GM21367 (cell line): ENCODE measurements around the gene ZNF205.

Source experiments
- ATAC-seq: cut with Tn5 transposase; IDR thresholded peaks from one replicate; pipeline ENCODE4 v1.9.1; 2021; ENCODE audit not compliant: unreplicated experiment

ZNF205 gene

DNA sequence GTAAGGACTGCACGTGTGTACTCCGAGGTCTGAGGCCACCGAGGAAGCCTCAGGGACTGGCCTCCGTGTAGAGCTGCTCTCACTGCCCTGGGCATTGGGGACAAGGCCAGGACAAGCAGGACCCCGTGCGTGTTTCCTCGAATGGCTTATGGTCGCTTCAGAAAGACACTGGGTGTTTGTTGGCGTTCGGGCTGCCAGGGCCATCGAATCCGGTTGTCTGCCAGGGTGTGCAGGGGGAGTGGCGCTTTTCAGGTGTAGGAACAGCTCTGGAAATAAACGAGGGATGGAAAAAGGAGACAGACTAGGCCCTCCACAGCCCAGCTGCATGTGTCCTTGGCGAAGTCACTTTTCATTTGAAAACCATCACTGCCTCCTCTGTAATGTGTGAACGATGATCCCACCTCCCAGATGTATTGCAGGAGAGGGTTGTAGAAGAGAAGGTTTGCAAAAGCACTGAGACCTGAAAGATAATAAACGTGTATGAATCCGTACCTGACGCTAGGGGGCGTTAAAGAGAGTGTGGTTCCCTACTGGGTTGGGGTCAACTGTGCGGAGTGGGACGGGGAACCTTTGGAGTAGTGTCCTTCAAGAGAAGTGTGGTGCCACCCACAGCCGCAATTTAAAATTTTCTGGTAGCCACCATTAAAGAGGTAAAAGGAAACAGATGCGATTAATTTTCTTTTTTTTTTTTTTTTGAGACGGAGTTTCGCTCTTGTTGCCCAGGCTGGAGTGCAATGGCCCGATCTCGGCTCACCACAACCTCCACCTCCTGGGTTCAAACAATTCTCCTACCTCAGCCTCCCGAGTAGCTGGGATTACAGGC is 11.2 kb upstream of the ZNF205 start:
- ATAC-seq = no peak

DNA sequence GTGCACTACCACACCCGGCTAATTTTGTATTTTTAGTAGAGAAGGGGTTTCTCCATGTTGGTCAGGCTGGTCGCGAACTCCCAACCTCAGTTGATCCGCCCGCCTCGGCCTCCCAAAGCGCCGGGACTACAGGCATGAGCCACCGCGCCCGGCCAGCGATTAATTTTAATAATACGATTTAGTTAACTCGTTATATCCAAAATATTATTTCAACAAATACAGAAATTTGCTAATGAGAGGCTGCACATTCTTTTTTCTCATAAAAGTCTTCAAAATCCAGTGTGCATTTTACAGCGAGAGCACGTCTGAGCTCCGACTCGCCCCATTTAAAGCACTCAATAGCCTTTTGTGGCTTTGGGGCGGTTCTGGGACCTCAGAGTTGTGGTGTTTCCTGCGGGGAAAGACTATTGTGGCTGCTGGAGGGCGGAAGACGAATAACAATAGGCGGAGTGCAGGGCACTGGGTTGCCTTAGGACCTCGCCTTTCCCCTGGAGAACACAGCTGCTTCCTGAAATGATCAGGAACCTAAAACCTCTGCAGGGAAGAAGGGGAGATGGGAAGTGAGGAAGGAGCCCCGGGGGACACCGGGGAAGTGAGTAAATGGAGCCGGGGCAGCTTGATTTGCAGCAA is 10.4 kb upstream of the ZNF205 start:
- no peak for ATAC-seq

DNA sequence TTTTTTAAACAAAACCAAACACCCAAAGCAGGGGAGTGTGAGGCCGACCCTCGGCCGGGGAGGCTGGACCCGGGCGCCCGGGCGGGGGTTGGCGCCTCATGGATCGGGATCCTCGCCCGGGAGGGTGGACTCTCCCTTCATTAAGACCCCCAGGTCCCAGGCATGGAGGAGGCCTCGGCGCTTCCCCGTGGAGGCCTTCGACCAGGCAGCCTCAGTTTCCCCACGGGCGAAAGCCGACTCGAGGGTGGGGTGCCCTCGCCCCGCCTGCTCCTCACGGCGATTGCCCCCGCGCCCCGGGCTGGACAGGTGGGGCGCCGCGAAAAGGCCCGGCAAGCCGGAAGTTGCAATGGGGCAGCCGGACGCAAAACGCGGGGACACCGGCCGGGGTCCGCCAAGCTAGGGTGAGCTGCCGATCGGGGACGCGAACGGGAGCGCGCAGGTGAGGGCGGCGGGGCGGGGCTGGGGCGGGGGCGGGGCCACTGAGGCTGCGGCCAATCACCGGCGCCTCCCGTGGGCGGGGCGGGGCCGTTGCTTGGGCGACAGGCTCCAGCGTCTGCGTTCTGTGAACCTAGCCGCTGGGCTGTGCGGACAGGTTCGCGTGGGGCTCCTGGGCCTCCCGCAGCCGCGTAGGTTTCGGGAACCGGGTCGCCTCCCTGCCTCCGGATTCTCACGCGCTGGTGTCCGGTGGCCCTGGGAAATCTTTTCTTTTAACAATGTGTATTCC is 6.0 kb upstream of the ZNF205 start:
- ATAC-seq = no peak

DNA sequence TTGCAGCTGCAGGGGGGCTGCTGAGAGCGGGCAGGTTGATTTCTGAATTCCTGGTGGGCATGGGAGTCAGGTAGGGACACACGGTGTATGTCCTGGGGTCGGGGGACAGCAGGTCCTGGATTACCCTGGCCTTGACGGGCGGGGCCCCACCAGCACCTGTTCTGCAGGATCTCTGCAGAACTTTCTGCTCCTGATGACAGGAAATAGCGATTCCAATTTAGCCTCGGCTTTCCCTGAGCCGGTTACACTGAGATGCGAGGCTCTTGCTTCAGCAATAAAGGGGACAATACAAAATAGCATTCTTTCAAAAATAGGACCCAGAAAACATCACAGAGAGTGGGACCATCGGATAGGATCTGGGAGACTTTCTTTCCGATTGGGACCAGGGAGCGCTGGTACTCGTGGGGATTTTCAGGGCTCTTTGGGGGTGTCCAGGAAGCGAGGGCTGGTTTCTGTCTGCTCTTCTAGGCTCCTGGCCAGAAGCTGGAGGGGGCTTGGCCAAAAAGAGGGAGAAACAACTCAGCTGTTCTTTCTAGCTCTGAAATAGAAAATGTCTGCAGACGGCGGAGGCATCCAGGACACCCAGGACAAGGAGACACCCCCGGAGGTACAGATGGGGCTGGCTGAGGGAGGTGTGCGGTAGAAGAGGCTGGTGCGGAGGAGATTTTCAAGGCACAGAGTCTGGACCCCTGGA is 642 bp downstream of the ZNF205 start:
- no peak for ATAC-seq

DNA sequence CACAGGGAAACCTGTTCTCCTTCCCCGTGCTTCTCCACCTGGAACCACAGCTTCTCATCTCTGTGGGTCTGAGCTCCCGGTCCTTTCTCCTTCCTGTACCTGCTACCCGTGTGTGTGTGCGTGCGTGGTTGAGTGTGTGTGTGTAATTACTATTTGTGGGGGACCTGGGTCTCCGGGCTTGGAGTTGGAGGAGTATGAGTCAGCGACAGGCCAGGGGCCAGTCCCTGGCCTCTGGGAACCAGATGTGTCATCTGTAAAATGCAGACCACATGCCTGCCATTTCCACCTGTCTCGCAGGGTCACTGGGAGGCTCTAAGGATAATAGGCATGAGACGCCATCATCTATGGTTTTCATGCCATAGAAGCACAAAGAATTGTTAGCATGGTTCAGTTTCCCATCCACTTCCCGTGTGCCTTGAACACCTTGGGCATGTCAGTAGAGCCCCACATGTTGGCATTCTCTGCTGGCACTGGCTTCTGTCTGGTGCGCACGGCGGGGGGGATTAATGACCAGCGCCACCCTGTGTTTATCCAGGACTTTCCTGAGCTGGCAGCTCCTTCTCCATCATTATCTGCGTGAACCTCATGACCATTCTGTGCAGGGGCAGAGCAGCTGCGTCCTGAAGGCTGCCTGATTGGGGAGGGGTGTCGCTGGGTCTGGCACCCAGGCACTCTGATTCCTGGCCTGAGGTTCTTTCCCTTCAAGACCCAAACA is 1.5 kb downstream of the ZNF205 start:
- ATAC-seq = no peak

DNA sequence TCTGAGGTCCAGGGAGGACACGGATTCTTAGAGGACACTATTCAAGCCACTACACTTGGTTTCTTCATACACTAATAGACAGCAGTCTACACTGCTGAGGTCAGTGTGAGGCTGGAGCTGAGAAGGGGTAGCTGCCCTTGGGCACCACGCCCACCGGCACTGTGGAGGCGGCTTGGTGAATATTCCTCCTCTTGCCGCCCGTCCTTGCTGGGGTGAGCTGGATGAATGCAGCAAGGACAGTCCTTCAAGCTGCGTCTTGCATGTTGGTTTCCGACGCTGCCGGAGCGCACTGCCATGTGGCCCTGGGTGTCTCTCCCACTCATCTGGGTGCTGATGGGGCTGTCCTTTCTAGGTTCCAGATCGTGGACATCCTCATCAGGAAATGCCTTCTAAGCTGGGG is 2.6 kb downstream of the ZNF205 start:
- ATAC-seq = no peak

DNA sequence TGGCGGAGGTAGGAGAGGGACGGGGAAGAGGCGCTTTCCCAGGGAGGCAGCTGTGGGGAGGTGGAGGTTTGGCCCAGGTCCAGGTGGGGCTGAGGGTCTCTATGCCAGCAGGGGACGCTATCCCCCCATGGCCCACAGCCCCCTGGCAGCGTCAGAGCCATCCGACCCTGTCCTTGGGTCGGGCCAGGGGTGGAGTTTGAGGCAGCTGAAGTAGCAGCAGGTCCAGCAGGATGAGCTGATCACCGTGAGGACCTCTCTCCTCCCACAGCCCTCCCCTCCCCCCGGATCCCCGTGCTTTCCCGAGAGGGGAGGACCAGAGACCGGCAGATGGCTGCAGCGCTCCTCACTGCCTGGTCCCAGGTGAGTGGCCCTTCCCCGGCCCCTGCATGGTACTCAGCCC is 3.2 kb downstream of the ZNF205 start:
- ATAC-seq = no peak

DNA sequence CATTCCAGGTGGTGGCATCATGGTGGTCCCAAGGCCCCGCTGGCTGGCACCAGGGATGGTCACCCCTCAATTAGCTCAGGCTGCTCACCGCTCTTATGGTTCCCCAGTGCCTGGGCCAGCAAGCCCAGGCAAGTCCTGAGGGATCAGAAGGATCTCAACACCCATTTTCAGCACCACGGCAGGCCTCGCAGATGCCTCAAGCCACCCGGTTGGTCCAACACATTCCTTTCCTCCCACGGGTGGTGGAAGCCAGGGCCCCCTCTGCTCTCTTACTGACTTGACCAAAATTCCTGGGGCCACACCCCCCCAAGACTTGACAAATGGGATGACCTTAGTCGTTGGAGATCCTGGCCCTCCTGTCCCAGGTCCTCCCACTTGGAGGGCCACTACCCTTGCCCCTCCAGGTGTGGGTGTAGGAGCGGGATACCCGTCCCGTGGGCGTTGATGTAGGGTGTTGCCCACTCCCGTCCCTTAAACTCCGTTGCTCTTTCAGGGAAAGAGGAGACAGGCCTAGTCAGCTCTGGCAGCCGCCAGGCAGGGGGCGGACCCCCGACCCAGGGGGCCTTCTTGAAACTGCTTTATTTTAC is 5.9 kb downstream of the ZNF205 start:
- no peak for ATAC-seq

DNA sequence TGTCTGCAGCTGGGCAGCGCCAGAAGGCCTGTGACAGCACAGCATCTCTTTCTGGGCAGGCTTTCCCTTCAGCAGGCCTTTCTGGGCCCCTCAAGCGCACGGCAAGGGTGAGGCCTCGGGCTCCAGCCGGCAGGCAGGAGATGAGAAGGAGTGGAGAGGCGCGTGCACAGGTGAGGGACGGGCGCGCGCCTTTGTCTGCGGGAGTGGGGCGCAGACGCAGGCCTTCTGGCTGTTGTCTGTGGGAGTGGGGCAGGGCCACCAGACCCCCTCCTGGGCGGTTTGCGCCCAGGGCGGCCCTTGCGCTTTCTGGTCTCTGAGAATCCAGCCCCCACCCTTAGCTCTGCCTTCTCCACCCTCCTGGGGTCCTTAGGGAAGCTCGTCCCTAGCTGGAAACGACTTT is 6.5 kb downstream of the ZNF205 start:
- ATAC-seq = no peak

DNA sequence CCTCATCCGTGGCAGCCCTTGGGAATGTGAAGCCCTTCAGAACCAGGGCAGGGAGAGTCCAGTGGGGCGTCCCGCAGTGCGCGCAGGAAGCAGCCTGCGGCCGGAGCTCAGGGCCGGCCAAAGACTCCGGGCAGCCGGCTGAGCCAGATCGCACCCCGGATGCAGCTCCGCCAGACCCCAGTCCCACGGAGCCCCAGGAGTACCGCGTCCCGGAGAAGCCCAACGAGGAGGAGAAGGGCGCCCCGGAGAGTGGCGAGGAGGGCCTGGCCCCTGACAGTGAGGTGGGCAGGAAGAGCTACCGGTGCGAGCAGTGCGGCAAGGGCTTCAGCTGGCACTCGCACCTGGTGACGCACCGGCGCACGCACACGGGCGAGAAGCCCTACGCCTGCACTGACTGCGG is 6.9 kb downstream of the ZNF205 start:
- ATAC-seq = no peak

DNA sequence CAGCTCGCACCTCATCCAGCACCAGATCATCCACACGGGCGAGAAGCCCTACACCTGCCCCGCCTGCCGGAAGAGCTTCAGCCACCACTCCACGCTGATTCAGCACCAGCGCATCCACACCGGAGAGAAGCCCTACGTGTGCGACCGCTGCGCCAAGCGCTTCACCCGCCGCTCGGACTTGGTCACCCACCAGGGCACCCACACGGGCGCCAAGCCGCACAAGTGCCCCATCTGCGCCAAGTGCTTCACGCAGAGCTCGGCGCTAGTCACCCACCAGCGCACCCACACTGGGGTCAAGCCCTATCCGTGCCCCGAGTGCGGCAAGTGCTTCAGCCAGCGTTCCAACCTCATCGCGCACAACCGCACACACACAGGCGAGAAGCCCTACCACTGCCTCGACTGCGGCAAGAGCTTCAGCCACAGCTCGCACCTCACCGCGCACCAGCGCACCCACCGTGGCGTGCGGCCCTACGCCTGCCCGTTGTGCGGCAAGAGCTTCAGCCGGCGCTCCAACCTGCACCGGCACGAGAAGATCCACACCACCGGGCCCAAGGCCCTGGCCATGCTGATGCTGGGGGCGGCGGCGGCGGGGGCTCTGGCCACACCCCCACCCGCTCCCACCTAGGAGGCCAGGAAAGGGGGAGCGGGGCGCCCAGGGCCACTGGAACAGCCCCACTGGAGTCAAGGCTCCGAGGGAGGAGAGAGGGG is 7.5 kb downstream of the ZNF205 start:
- no peak for ATAC-seq

DNA sequence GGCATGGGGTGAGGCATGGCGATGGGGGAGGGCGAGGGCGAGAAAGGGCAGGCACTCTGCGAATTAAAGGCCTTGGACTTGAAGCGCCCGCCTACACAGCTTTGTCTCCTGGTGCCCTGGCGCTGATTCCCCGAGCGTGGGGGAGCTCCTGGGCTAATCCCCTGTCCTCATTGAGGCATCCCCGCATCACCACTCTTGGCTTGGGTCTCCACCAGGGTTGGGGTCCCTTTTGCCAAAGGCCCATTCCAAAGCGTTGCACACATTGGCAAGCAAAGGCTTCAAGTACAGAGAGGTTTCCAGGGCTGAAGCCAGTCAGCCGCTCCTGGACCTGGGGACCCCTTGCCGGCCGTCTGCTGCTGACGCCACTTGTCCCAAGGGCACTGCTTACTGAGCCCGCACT is 8.0 kb downstream of the ZNF205 start:
- ATAC-seq = no peak

DNA sequence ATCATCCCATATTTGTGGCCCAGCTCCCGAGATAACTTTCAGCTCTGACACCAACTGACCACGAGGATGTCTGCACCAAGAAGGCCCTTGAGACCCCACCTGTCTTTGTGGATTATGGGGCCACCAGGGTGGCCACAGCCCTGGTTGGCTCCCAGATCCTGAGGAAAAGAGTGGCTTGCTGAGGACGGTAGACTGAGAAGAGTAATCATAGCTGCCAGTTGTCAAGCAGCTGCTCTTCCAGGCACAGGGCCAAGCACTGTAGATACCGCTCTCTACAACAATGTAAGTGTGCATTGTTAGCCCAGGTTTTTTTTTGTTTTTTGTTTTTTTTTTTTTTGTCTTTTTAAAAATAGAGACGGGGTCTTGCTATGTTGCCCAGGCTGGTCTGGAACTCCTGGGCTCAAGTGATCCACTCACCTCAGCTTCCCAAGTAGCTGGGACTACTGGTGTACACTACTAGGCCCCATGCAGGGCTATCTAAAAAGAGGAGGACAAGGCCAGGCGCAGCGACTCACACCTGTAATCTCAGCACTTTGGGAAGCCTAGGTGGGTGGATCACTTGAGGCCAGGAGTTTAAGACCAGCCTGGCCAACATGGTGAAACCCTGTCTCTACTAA is 9.6 kb downstream of the ZNF205 start:
- no peak for ATAC-seq

DNA sequence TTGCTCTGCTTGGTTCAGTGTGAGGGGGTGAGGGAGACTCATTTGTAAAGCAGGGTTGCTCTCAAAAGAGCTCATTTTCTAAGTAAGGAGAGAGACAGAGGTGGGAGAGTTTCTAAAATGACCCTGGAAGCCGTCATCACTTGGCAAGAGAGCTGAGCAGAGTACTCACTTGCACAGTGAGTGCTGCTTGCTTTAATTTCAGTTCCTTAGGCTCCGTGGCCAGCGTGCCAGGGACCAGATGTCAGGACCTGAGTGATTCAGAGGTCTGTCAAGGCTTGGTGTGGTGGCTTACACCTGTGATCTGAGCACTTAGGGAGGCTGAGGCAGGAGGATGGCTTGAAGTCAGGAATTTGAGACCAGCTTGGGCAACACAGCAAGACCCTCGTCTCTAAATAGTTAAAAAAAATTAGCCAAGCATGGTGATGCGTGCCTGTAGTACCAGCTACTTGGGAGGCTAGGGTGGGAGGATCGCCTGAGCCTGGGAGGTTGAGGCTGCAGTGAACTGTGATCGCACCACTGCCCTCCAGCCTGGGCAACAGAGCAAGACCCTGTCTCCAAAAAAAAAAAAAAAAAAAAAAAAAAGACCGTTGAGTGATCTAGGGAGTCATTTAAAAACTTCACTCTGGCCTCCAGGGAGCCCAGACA is 10.7 kb downstream of the ZNF205 start:
- ATAC-seq = no peak

DNA sequence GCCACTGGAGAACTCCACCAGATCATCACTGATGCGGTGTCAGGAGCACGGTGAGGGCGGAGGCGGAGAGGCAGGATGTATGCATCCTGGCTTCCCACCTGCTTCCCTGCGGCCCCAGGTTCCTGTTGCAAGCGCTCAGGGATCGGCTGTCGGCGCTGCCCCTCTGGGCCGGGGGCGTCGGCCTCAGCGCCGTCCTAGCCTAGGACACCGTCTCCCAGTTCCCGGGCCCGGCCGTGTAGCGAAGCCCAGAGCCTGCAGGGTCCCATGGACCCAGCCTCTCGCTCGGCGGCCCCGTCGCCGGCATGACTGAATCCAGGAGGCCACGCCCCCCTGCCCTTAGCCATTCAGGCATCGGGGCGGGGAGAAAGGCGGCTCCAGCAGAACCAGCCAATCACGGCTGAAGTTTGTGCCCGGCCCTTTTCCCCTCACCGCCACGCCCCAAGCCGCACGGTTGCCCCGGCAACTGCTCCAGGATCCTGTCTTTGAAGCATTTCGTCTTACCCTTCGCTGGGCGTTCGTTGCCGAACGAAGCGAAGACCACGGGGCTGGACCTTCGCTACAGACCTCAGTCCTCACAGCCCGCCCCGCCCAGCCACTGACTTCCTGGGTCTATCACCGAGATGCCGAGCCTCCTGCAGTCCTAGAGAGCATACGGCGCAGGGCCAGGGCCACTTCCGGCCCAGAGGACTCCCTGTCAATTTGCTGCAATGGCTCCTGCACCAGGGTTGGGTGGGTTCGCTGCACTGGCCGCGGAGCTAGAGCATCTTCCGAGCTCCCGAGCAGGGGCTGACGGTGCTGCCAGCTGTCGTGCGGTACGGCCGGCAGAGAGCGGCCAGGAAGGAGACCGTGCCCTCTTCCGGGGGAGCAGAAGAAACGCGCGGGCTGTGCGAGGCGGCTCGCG is 11.8 kb downstream of the ZNF205 start:
- ATAC-seq = peak; percentile 69

DNA sequence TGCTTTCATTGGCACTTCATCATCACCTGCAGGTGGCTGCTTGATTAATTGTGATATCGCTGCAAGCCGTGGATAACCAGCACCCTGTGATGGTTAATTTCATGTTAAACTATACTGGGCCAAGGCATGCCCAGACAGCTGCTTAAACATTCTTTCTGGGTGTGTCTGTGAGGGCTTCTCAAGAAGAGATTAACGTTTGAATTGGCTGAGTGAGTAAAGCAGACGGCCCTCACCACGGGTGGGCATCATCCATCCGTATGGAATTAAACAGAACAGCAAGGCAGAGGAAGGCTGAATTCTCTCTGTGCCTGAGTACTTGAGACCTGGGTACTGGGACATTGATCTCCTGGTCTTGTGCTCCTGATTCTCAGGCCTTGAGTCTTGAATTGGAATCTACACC is 15.4 kb downstream of the ZNF205 start:
- ATAC-seq = no peak

DNA sequence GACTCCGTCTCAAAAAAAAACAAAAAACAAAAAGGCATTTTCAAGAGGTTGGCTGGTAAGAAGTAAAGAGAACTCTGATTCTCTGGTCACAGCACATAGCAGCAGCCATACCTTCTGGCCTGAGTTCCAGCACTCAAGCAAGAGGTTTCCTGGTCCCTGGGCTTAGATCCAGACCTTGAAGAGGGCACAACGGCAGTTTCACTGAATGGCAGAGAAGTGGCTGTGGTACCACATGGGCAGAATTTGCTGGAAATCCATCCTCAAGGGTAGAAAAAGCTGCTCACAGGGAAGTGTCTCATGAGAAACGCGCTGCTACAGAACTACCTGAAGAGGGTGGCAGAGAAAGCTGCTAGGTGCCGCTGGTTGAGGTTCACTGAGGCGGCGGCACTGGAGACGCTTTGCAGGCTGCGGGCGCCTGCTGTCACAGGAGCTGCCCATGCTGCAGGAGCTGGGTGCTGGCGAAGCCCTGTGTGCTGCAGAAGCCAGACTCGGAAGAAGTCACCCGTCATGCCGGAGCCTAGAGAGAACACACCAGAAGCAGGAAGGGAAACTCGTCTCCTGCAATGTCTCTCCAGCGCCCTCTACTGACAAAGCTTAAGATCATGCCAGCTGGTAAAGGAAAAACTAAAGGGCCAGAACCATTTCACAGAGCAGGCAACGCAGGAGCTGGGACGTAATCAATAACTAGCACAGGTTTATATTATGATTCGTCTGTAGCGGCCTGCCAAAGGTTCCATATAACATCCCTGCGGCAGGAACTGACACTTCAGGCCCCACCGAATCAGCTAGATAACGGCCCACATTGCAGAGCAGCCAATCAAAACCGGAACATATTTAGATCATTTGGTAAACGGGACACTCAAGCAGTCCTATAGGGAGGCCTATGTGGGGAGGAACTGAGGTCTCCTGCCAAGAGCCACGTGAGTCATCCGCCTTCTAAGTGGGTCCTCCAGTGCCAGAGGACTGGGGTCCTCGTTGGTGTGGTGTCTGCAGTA is 17.0 kb downstream of the ZNF205 start:
- ATAC-seq = peak; percentile 38
